ENCODE measurements around the gene GLG1.
"Not testable (repeated sequence)": the region's sequence is repeated elsewhere in the genome, so short reads cannot be mapped to it uniquely, and the experiment has no call there.

Gene GLG1

DNA sequence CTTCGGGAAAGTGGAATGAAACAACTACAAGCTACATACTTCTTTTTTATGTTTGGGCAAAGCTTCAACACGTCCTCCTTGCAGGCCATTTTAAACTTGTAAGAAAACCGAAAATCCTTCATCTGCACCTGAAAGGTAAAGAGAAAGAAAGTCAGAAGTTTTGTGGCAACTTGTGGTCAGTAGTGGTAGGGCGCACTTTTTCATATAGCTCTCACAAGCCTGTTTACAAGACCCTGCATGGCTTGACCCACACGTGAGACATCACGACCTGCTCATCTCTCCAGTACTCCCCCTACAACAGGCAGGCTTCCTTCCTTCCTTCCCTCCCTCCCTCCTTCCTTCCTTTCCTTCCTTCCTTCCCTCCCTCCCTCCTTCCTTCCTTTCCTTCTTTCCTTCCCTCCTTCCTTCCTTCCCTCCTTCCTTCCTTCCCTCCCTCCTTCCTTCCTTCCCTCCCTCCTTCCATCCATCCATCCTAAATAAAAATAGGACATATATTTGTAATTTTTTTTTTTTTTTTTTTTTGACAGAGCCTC lies 136.9 kb downstream of the GLG1 start:
- no peak for DNase-seq

DNA sequence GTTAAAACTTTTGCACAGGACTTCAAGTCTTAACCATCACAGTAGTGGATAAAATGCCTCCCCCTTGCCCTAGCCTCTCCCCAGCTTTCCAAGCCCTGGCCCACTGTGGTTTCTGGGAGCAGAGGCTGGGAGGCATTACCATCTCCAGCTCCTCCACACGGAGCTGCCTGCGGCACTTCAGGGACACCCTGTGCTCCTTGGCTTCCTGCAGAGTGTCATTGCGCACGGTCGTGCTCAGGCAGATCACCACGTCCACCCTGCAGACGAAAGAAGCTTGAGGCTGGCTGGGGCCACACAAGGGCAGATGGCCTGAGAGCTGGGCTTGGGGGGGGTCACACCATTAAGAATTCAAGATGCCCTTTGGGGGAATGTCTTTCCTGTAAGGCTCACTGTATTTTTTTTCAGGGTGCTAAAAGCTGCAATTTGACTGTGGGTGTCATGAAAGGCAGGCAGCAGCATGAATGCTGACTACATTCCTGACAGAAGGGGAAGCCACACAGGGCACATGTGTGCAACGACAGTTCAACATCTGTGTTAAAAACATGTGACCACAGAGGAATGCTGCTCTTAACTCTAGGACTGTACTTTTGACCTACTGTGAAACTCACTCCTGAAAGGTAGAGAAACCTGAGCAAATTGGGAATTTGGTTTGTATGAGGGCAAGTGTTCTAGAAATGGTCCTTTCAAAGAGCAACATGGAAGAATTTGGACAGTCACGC lies 137.9 kb downstream of the GLG1 start:
- no peak for DNase-seq

DNA sequence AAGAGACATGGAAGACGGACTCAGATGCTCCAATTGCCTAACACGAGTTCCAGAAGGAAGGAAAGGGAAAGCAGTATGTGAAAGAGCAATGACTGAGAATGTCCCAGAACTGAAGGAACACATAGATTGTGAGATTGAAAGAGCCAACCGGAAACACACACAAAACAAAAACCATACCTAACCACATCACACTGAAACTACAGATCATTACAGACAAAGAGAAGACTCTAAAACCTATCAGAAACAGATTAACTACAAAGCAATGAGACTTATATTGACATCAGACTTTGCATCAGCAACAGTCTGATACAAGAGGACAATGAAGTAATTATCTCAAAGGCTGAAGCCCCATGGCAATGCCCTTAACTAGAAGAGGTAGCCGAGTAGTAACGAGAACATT lies 140.0 kb downstream of the GLG1 start:
- DNase-seq = no peak

DNA sequence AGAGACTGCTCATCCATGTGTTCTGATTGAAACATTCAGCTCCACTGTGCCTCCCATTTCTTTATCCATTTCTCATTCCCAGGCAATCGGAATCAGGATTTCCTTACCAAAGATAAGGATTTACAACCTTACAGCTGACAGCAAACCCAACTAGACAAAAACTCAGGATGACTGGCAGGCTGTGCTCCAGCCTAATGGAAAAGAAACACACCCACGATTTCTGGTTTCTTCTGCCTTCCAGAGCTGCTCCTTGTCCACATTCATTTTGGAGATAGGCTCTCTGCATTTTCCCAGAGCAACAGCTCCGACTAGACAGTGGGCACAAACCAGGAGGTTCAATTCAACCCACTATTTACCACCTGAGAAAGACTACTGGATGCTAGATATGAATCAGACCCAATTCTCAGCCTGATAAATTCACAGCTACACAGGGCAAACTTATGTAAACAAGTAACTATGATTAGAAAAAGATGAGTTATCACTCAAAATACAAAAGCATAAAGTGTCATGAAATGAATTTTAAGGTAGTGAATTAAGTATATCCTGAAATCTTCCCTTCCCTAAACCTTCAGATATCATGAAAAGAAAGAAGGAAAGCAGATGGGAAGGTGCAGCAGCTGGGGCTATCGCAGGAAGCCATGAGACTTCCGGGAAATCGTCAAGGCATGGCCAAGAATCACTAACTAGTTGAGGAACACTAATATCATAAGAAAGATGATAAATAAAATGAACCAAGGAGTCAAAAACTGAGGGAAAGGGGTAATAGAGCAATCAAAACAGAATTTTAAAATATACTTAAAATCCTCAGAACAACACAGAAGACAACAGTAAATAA lies 140.8 kb downstream of the GLG1 start:
- no peak for DNase-seq

DNA sequence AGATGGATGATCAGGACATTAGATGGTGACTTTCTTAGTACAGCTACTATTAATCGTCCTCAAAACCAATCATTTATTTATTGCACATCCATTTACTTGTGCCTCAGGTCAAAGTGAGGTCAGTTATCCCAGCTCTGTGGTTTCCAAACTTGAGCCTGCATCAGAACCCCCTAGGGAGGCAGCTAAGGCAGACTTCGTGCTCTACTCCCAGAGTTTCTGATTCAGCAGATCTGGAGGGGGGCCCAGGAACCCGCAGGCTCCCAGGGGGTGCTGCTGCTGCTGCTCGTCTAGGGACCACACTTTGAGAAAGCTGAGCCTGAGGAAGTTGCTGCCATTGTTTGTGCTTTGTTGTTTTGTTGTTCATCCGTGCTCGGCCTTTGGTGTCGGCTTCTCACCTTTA lies 141.6 kb downstream of the GLG1 start:
- DNase-seq = no peak

DNA sequence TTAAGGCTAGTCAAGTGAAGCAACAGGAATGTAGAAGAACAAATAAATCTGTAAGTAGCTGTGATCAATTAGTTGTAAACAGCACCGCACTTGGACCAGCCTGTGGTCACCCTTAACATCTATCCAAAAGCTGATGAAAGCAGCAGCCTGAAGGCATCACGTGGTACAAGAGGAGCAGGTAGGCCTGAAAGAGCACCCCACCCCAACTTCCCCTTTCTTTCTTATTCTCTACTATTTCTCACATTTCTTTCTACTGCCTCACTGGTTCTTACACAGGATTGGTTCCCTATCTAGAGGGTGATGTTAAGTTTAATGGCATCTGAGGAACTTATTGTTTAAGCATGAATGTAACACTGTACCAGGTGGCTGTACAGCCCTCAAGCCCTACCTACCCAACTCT lies 143.0 kb downstream of the GLG1 start:
- no peak for DNase-seq

DNA sequence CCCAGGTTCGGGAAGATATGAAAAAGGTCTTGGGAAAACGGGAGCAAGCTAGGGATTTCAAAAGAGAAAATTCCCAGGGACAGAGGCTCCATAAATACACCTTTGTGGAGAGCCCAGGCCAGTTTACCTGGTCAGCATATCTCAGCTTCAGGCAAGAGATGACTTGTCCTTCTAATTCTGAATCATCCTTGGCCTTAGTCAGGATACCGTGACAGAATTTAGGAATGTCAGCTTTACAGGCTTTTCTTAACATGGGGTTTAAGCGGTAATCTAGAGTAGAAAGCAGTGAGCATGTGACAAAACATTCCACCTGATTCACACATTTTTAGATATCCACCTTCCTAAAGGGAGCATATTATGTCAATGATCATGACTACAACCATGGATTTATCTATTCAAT lies 144.6 kb downstream of the GLG1 start:
- no peak for DNase-seq

DNA sequence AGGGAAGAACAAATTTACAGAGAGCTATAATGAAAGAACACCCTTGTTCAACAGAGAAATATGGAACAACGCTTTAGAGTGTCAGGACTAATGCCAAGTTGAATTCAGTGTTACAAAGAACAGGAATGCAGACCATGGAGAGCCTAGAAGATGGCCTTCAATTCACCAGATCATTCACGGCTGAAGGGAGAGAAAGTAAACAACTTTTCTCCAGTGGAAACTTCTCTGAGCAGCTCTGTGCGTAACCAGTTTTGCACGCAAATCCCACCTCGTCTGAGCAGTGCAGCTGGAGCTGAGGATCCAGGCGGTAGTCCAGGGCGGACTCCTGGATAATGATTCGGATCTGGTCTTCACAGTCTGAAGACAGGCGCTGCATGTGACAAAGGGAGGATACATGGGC lies 145.1 kb downstream of the GLG1 start:
- no peak for DNase-seq

DNA sequence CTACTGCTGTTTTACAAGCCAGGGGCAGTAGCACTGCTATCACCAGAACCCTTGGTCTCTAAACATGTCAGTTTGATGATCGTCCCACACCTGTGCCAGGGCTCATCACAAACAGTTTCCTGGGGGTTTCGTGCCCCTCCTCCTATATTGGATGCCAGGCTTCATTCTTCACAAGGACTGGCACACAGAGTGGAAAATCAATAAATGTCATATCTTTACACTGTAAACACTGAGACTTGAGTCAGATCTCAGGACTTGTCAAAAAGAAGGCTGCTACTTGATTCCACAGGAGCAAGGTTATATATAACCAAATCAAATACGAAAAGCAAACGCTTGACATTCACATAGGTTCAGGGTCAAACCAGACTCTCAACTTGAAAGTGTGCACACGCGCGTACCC lies 146.4 kb downstream of the GLG1 start:
- DNase-seq = no peak

DNA sequence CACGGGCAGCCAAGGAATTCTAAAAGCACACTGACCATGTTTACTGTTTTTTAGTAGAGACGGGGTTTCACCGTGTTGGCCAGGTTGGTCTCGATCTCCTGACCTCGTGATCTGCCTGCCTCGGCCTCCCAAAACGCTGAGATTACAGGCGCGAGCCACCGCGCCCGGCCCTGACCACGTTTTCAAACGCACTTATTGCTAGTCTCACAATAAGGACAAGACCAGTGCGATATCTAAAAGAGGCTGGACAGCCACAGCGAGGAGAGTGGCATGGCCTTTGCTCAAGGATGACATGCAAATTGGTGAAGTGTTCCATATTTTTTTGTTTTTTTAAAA lies 150.7 kb downstream of the GLG1 start:
- DNase-seq = no peak

DNA sequence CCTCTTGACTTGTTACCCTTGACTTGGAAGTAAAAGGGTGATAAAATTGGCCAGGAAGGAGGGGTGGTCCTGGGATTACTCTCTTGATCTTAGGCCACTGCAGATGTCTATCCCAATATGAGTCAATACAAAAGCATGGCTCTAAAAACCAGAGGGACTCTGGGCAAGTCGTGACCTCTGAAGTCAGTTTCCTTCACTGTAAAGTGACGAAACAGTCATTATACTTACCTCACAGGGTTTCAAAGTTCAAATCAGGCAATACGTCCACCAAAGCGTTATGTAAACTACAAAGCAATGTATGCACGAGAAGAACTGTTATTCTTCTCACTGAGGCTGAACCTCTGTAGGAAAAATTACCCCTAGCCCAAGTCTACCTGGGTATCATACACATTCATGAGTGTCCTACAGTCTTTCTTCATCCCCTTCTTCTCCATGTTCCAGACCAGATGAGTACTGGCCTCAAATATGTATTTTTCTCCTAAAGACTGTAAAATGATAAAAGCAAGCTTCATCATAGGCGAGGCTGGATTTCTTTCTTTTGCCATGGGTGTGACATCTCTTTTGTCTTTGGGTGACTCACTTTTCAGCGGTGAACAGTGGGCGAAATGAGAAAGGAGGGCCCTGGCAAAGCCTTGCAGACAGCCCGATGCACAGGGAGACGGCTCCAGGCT lies 151.2 kb downstream of the GLG1 start:
- no peak for DNase-seq

DNA sequence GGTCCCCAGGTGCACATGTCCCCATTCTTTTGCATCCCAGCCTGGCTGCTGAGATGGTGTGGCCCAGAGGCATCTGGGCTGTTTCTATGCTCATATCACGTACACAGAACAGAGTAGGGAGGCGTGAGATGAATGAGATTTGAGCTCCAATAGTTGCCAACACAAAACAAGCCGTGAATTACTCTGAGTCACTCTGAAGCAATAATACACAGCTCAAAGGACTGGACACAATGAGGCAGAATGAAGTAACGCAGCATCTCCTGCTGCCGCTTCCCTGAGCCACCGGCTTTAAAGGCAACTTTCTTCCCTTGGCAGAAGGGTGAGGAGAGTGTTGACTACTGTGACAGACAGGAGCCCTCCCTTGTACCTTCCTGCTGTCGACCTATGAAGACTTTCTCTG lies 151.7 kb downstream of the GLG1 start:
- DNase-seq = no peak

DNA sequence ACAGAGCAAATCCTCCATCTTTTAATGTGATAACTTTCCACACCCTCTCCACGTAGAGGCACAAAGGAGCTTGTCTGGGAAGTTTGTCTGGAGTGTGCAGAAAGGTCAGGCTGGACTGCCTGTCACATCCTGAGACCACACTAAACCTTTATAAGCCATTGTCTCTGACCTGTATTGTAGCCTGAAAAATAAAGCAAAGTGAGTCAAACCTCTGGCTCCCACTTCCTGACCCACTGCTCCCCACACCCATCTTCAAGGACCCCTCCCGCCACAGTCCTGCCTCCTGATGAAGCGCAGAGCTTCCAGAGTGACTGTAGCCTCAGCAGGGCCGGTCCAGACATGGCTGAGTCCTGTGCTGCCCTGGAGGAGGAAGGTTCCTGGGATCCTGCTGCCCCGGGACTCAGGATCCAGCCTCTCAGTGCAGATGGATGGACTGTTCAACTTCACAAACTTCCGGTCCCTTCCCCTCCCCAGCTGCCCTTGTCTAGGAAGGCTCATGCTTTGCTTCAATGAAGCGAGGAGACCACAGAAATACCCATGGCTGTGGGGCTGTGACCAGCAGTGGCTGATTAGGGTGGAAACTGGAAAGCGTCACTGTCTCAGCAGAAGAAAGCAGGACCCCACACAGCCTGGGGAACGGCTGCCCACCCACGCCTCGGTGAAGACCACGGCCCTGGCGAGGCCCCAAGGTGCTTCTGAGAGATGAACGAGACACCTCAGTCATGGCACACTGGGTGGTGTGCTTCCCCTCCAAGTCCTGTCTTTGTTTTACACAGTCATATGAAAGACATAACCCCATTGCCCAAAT lies 154.8 kb downstream of the GLG1 start:
- no peak for DNase-seq

DNA sequence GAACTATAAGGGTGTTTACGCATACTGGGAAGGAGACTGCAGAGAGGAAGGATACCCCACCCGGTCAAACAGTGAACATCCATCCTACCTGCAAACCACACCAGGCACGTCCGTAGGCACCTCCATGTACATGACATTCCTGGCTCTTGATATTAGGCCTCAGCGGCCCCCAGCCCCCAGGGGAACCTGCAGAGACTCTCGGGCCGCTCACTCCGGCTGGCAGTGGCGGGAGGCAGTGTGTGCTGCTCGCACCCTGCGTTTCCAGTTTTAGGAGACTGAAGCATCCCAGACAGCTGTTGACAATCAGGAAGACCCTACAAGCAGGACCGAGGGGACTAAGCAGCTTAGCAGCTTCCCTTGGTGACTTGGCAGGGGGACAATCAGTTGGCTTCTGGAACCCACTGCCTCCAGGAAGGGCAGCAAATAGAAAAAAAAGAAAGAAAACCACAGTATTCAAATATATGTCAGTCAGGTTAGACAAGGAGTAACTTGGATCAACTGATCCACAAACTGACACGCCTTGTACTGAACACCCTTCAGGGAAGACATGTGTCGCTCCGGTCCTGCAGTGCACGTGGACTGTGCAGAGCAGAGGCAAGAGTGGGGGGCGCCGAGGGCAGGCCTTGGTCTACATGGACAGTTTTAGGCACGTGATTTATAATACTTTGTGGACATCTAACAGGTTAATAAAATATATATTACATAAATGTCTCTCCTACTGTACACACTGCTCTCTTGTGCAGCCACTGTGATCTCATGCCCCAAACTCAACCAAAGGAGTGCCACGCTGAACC lies 155.8 kb downstream of the GLG1 start:
- DNase-seq = no peak

DNA sequence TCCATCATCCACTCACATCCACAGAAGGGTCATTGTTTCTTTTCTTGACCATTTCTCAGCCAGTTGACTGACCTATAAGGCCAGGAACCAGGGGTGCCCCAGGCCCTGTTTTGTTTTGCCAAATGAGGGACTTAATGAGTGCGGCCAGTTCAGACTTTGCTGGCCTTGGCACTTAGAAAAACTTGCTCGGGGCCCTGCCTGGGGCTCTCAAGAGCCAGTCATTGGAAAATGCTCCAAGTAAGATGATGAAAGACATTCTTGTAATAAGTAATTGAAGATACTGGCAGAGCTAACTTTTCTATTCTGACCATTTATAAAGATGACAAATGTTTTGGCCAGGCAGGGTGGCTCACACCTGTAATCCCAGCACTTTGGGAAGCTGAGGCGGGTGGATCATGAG lies 156.7 kb downstream of the GLG1 start:
- DNase-seq = no peak

DNA sequence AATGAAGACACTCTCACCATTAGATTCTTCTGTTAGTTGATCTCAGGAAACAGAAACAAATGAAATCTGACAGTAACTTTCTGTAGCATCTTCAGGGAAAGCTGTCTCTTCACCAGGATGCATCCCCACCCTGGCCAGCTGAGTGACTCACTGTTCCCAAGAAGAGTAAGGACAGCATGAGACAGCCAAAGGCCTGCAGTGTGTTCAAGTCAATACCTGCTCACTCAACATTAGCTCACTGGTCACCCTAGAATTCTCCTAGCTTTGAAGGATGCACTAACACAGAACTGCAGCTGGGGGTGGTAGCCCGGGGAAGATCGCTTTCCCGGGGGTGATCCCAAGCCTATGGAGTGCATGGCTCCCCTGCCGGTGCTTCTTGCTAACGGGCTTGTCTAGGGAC lies 157.4 kb downstream of the GLG1 start:
- DNase-seq = no peak

DNA sequence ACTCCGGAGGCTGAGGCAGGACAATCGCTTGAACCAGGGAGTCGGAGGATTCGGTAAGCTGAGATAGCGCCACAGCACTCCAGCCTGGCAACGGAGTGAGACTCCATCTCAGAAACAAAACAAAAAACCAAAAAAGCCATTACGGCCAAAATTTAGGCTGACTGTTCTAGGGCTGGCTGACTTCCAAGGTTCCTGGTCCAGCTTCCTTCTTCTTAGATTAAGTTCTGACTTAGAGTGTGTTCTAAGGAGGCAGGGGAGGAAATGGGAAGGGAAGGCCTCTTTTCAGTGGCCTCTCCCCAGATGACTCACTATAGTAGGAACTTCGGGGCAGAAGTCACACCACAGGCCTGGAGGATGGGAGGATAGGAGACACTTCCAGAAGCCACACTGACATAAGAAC lies 157.9 kb downstream of the GLG1 start:
- no peak for DNase-seq

DNA sequence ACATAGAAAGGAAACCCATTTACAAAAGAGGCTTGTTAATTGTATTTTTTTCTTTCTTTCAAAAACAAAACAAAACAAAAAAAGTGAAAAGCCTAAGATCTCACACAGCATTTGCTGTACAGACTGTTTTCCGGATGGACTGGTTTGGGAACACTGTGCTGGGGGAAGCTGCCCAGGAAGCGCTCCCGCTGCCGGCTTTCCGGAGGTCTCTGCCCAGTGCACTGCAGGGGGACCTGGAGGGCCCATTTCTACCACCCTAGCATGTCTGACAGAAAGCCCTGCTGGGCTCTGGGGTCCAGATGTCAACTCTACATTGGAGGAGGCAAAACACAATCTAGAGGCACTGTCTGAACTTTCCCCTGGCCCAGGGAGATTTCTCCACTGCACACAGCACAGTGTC lies 159.3 kb downstream of the GLG1 start:
- DNase-seq = no peak

DNA sequence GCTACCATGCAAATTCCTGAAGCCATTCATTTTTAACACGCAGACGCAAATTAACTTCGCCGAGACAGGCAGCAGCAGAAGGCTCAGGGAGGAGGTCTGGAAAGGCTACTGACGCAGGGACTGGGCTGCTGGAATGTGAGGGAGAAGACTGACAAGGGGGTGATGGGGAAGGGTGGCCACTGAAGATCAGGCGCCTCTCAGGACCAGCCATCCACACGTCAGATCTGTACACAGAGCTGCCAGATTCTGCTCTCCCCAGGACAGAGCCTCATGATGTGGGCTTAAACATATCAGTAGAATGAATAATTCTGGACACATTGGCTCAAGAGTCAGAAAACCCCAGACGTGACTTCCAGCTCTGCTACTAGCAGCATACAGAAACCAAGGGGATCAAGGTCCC lies 160.0 kb downstream of the GLG1 start:
- DNase-seq = no peak

DNA sequence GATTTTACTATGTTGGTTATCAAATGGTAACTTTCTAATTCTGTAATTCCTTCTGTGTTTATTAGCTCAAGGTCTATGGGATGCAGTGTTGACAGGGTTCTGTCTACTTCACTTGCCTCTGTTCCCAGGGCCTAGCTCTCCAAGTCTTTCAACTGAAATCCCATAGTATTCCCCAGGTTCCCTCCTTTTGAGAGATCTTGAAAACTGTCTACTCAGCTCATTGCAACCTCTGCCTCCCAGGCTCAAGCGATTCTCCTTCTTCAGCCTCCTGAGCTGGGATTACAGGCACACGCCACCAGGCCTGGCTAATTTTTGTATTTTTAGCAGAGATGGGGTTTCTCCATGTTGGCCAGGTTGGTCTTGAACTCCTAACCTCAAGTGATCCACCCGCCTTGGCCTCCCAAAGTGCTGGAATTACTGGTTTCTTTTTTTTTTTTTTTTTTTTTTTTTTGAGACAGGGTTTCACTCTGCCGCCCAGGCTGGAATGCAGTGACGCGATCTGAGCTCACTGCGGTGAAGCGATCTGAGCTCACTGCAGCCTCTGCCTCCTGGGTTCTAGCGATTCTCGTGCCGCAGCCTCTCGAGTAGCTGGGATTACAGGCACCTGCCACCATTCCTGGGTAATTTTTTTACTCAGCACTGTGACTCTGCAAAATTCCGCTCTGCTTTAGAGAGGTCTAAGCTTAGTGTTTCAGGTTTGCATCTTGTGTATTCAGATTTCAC lies 163.1 kb downstream of the GLG1 start:
- DNase-seq = not testable (repeated sequence)

DNA sequence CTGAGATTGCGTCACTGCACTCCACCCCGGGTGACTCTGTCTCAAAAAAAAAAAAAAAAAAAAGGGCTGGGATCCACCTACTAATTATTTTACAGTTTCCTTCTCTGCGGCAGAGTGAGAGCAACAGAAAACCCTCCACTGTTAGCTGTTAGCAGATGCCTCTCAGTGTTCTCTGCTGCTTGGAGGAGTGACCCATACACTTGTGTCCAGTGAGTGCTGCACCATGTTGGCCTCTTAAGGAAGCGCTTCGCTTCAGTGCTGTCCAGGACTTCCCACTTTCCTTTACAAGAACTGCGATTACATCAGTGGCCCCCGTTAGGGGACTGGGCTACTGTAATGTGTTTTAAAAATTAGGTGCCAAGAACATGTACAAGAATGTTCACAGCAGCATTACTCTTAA lies 167.2 kb downstream of the GLG1 start:
- no peak for DNase-seq

Measured in hematopoietic multipotent progenitor cell treated with erythropoietin and hydrocortisone succinate and interleukin-3 and kit ligand, for 8 days (in vitro differentiated cells).